ENCODE data around the gene TCTN1. TPM values are rescaled to one million over a fixed set of nuclear protein-coding genes. Genes with fewer than 3 reads are reported as not detected.
"Not testable (repeated sequence)": the region's sequence is repeated elsewhere in the genome, so short reads cannot be mapped to it uniquely, and the experiment has no call there.

TCTN1 gene
- total RNA-seq, 1 donor from 2014 or later, result 28.6 TPM

DNA sequence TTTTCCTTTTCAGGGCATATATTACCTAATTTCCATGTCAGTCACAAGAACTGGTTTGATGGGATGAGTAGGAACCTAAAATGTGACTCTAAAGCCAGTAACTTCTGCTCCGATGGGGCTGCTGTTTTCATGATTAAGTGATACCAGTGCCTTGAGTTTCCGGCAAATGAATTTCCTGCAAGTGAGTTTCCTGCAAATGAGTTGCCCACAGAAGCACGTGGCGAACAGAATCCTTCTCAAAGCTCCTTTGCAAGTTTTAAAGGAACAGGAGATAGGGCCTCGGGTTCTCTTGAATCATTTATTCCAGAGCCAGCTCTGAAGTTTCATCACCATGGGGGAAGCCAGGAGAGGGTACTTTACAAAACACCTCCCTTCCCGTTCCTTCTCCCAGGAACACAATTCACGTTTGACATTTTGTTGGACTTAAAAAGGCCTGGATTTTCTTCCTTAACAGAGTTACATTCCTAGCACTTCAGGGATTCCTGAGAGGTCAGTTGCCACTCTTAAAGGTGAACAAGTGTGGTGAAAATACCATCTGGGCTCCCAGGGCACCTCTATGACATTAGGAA is 28.6 kb upstream of the TCTN1 start:
- DNase-seq (ENCODE audit: low spot score), result peak; percentile 15

- DNase-seq (ENCODE audit: low spot score), result not testable (repeated sequence)
Observed at GRCh38 chr12:110587102-110587501, 26.8 kb upstream of the TCTN1 start.

- DNase-seq (ENCODE audit: low spot score), result no peak
Observed at GRCh38 chr12:110590059-110590458, 23.9 kb upstream of the TCTN1 start.

- peak; percentile 48 for DNase-seq (ENCODE audit: low spot score)
Observed at GRCh38 chr12:110590806-110591326, 23.1 kb upstream of the TCTN1 start.

DNA sequence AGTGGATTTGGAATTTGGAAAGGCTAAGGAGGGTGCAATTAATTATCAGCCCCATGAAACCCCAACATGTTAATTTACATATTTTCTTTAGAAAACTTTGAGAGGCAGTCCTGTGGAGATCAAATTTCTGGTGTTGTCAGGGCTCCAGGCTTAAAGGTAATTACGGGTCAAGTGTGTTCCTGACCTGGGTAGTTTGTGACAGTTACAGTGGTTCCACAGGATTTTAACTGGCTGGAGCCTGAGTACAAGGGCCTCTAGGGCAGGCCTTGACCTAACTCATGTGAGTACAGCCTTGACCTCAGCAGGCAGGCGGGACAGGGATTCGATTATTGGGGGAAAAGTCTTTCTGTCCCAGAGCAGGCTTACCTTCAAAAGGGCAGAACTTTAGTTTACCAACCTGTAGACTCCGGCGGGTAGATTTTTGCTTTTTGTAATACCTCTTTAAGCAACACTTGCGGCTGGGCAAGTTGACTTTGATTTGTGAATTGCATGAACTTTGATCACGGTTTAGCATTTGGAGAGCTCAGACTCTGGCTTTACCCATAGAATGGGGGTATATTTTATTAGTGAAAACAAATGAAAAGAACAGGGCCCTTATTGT is 22.4 kb upstream of the TCTN1 start:
- DNase-seq (ENCODE audit: low spot score), result no peak

DNA sequence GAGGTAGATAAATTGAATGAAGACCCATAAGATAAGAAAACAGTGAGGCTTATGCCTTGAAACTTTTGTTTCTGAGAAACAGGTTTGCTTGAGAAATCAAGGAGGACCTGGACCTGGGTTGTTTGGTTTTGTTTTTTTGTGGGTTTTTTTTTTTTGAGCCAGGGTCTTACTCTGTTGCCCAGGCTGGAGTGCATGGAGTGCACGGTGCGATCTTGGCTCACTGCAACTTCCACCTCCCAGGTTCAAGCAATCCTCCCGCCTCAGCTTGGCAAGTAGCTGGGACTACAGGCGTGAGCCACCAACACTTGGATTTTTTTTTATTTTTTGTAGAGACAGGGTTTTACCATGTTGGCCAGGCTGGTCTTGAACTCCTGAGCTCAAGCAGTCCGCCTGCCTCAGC is 21.9 kb upstream of the TCTN1 start:
- DNase-seq (ENCODE audit: low spot score), result no peak

DNA sequence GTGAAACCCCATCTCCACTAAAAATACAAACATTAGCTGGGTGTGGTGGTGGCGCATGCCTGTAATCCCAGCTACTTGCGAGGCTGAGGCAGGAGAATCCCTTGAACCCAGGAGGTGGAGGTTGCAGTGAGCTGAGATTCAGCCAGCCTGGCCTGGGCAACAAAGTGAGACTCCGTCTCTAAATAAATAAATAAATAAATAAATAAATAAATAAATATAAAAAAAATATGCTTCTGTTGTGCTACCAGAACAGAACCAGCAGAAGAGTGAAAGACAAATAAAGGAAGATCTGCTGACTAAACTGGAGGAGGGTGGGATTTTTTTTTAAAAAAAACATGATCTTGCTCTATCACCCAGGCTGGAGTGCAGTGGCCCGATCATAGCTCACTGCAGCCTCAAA is 21.0 kb upstream of the TCTN1 start:
- not testable (repeated sequence) for DNase-seq (ENCODE audit: low spot score)

GRCh38 chr12:110597885-110598284 is 16.0 kb upstream of the TCTN1 start:
- no peak for DNase-seq (ENCODE audit: low spot score)

DNA sequence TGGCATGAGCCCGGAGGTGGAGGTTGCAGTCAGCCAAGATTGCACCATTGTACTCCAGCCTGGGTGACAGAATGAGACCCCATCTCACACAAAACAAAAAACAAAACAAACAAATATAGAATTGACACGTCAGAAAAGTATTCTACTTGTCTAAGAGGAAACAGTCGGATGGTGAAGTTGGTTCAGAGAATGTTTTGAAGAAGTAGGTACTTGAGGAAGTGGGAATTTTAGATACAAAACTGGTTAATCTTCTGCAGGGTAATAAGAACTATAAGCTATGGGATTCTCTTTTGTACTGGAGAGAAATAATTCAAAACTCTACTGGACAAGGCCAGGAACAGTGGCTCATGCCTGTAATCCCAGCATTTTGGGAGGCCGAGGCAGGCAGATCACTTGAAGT is 14.6 kb upstream of the TCTN1 start:
- no peak for DNase-seq (ENCODE audit: low spot score)

DNA sequence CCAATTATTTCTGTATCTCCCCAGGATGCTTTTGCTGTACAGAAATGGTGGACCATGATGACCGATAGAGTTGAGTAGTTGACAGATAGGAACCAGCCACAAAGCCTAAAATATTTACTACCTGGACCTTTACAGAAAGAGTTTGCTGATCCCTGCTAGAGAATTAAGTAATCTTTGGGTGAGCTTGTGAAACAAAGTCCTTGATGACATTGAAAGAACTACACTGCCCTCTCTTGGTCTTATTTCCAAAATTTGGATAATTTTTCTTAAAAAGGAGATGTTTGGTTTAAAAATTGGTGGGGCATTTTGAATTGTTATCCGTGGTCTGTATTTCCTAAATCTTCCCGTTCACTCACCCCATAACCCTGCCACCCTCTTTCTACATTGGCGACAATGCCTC is 13.7 kb upstream of the TCTN1 start:
- peak; percentile 65 for DNase-seq (ENCODE audit: low spot score)

- peak; percentile 52 for DNase-seq (ENCODE audit: low spot score)
Observed at GRCh38 chr12:110602085-110602814, 11.7 kb upstream of the TCTN1 start.

GRCh38 chr12:110606253-110606611 is 7.7 kb upstream of the TCTN1 start:
- no peak for DNase-seq (ENCODE audit: low spot score)

GRCh38 chr12:110613071-110613770 is 708 bp upstream of the TCTN1 start:
- DNase-seq (ENCODE audit: low spot score), result no peak

- no peak for DNase-seq (ENCODE audit: low spot score)
Observed at GRCh38 chr12:110615171-110615570, 1.2 kb downstream of the TCTN1 start.

DNA sequence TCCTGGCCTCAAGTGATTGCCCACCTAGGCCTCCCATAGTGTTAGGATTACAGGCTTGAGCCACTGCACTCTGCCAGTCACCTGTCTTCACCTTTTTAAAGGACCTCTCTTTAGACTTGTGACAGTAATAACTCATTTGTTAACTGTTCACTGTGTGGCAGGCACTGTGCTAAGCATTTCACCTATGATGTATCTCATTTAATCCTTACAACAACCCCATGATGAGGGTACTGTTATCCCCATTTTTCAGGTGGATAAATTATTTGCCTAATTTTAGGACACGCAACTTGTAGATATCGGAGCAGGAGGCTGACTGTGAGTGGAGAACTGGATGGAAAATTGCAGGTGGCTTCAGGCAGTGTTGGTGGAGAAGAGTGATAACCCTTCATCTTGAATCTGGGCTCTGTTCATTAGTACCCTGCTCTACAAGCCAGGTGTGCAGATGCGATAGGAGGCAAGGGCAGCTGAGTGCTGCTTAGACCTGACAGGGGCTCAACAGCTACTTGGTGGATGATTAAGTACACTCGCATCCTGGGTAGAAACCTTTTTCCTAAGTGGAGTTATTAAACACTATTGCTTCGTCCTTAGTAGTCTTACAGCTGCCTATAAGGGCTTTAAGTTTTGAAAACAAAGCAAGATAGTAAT is 2.7 kb downstream of the TCTN1 start:
- no peak for DNase-seq (ENCODE audit: low spot score)

GRCh38 chr12:110619534-110619953 is 5.6 kb downstream of the TCTN1 start:
- no peak for DNase-seq (ENCODE audit: low spot score)

DNA sequence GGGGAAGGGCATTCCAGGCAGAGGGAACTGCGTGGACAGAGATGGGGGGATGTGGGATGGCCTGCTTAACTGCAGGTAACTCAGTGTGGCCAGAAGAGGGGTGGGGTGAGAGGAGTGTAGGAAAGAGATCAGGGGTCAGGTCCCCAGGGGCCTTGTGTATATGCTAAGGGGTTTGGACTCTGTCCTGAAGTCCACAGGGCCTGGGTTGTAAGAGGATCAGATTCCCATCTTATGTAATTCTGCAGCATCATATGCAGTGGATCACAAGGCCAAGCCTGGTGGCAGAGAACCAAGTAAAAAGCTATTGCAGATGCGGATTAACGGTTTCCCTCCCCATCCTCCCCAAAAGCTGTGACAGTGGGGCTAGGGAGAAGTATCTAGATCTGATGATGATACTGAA is 8.7 kb downstream of the TCTN1 start:
- DNase-seq (ENCODE audit: low spot score), result no peak

DNA sequence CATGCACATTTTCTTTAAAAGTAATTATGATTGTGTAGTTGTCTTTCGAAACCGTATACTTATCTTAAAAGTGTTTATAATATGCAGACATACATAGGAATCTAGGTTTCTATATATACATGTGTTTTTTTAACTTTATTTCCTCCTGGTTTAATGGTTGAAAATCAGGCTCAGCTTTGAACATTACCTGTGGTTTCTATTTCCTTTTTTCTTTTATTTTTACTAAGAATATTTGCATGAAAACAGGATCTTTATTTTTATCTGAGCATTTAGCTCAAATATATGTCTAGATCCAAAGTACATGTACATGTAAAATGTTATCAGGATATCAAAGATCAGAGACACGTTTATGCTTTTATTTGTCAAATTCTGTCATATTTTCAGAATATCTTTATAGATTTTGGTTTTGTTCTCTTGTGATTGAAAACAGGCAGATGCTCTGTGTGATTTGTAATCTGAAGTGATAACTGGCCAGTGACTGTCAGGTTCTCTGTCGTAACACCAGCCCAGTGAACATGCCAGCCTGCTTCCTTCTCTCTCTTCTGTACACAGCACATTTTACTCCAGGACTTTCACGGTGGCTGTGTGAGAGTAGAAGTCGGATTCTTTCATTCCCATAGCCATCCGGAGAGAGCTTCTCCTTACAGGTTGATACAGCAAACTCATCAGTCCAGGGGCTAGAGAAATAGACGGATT is 13.7 kb downstream of the TCTN1 start:
- DNase-seq (ENCODE audit: low spot score), result no peak

- no peak for DNase-seq (ENCODE audit: low spot score)
Observed at GRCh38 chr12:110635055-110635454, 21.1 kb downstream of the TCTN1 start.

GRCh38 chr12:110636516-110636915 is 22.6 kb downstream of the TCTN1 start:
- no peak for DNase-seq (ENCODE audit: low spot score)

DNA sequence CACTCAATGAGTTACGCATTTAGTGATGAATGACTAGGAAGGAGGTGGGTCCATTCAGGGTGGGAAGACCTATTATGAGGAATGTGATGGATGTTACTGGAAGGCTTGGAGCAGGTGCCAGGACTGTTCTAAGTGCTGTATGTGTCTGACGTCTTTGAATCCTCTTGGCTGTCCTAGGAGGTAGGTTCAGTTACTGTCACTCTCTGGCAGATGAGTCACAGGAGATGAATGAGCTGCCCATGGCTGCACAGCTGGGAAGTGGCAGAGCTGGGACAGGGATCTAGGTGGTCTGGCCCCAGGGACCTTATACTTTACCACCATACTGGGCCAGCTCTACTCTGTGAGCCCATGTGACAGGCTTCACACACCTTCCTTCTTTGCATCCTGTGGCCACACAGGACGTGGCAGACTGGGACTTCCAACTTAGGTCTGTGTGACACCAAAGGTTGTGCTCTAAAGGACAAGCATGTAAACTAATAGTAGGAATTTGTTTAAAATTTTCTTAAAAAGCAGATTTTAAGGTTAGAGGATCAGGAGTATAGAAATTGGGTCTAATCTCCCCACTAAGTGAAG is 24.0 kb downstream of the TCTN1 start:
- no peak for DNase-seq (ENCODE audit: low spot score)

Measured in umbilical cord (tissue), 2 donors.